Suprapubic skin (tissue), 4 donors: ENCODE measurements around the gene ABCB6. TPM values are rescaled to one million over a fixed set of nuclear protein-coding genes. Genes with fewer than 3 reads are reported as not detected.
A peak's percentile ranks its signal among the peaks of the same experiment; 100 is the strongest.

Experiments
- DNase-seq, 2 donors: peaks; one replicate each; pipeline ENCODE4 v3.0.0-alpha.2; 2019; ENCODE audit warnings: low spot score in 2 of 2
- H3K27ac ChIP-seq: fragments of 200-600 bp; sonication (generic); one replicate; pipeline ENCODE4 v1.5.1; 2019
- H3K27me3 ChIP-seq: fragments of 200-600 bp; sonication (generic); one replicate; pipeline ENCODE4 v1.5.1; 2019
- H3K36me3 ChIP-seq: fragments of 200-600 bp; sonication (generic); one replicate; pipeline ENCODE4 v1.5.1; 2019
- H3K4me1 ChIP-seq: fragments of 200-600 bp; sonication (generic); one replicate; pipeline ENCODE4 v1.5.1; 2019
- H3K4me3 ChIP-seq: fragments of 200-600 bp; sonication (generic); one replicate; pipeline ENCODE4 v1.5.1; 2019; ENCODE audit warnings: mild to moderate bottlenecking
- H3K9me3 ChIP-seq: fragments of 200-600 bp; sonication (generic); one replicate; pipeline ENCODE4 v1.5.1; 2019
- CTCF ChIP-seq, 2 donors: fragments of 200-600 bp in 1 of 2; fragments of 450-650 bp in 1 of 2; sonication (generic) in 1 of 2; IDR thresholded peaks; one replicate each; pipeline ENCODE4 v1.5.1; 2016 to 2019; ENCODE audit warnings: antibody characterized with exemption in 2 of 2, mild to moderate bottlenecking in 1 of 2, moderate library complexity in 1 of 2
- EP300 ChIP-seq: sonication (generic); formaldehyde crosslinking; IDR thresholded peaks from one replicate; pipeline ENCODE4 v1.6.1; 2017; ENCODE audit warnings: antibody characterized with exemption
- POLR2A ChIP-seq, 2 donors: fragments of 450-650 bp; IDR thresholded peaks; one replicate each; pipeline ENCODE4 v1.6.1; 2017; ENCODE audit warnings: antibody characterized with exemption in 2 of 2, mild to moderate bottlenecking in 2 of 2, moderate library complexity in 2 of 2
- POLR2AphosphoS5 ChIP-seq, 3 donors: sonication (generic); formaldehyde crosslinking; IDR thresholded peaks; one replicate each; pipeline ENCODE4 v1.6.1; 2017; ENCODE audit warnings: antibody characterized with exemption in 3 of 3
- WGBS: methylation state at CpG from one replicate; pipeline ENCODE4 v1.1.5; 2018; 5-methylcytosine and 5-hydroxymethylcytosine counted together
- total RNA-seq, 4 donors: library from RNA; depleted of rRNA; stranded (reverse); fragments of >200 nt; gene quantifications; one replicate each; pipeline ENCODE4 v1.1.0, GENCODE V29; 2016

ABCB6 gene
- total RNA-seq, 4 donors from 2014 or later: 16.3 to 24.0 (median 20.7) TPM

GRCh38 chr2:219177552-219178376 lies 41.0 kb downstream of the ABCB6 start, which contains the start of gene RETREG2:
Gene RETREG2, plus strand, starts transcription at chr2:219178275. Its CDS starts 78 bp downstream, at chr2:219178353.
- under 1% methylated on average over 29 of the region's 67 CpGs for WGBS
- Histone ChIP-seq H3K27me3 (no peaks in the 10 kb centered on the region), H3K27ac (peak within 1 kb of the TSS; percentile 99), H3K9me3 (no peaks in the 10 kb centered on the region), H3K4me3 (peak within 1 kb of the TSS; percentile 85), H3K36me3 (peaks cover 57% of the 10 kb centered on the region), H3K4me1 (peaks cover 39% of the 10 kb centered on the region)
- DNase-seq: peak; percentile 93 to 94
- TF ChIP-seq CTCF (IDR thresholded peaks at IDR 0.05): peak in 1 of 2 donors; percentile 59
- TF ChIP-seq POLR2A (IDR thresholded peaks at IDR 0.05): peak; percentile 66 to 94
- TF ChIP-seq EP300: peak; percentile 20
- peak; percentile 84 to 93 (median 91) for TF ChIP-seq POLR2AphosphoS5 (IDR thresholded peaks at IDR 0.05)

- TF ChIP-seq EP300: no peak
- no peak for TF ChIP-seq CTCF (IDR thresholded peaks at IDR 0.05)
- TF ChIP-seq POLR2AphosphoS5 (IDR thresholded peaks at IDR 0.05): peak; percentile 81 to 94 (median 82)
- peak; percentile 83 to 88 for TF ChIP-seq POLR2A (IDR thresholded peaks at IDR 0.05)
- 1% methylated on average over 38 of the region's 69 CpGs for WGBS
- H3K27ac ChIP-seq: peak within 1 kb of the TSS; percentile 99
- no peaks in the 10 kb centered on the region for H3K9me3 ChIP-seq
- H3K27me3 ChIP-seq: no peaks in the 10 kb centered on the region
- H3K36me3 ChIP-seq: peaks cover 56% of the 10 kb centered on the region
- H3K4me1 ChIP-seq: peaks cover 39% of the 10 kb centered on the region
- H3K4me3 ChIP-seq: peak within 1 kb of the TSS; percentile 85
- peak; percentile 92 to 93 for DNase-seq
Observed at GRCh38 chr2:219176818-219177551, 41.8 kb downstream of the ABCB6 start, which contains the start of gene CNPPD1. Gene CNPPD1, minus strand, starts transcription at chr2:219176925. Its CDS starts 97 bp downstream, at chr2:219176828.

- peaks cover 45% of the 10 kb centered on the region for H3K4me1 ChIP-seq
- H3K27ac ChIP-seq: peak overlapping the region; percentile 99
- 2% methylated on average over 30 of the region's 45 CpGs for WGBS
- H3K27me3 ChIP-seq: no peaks in the 10 kb centered on the region
- peaks cover 51% of the 10 kb centered on the region for H3K36me3 ChIP-seq
- H3K9me3 ChIP-seq: no peaks in the 10 kb centered on the region
- TF ChIP-seq EP300 (no peak), POLR2AphosphoS5 (IDR thresholded peaks at IDR 0.05) (no peak), POLR2A (IDR thresholded peaks at IDR 0.05) (no peak), CTCF (IDR thresholded peaks at IDR 0.05) (no peak)
- peak overlapping the region; percentile 85 for H3K4me3 ChIP-seq
- peak in 1 of 2 donors; percentile 78 for DNase-seq
Observed at GRCh38 chr2:219175928-219176817, 42.6 kb downstream of the ABCB6 start.

GRCh38 chr2:219175486-219175885 lies 43.3 kb downstream of the ABCB6 start:
- peak overlapping the region; percentile 85 for H3K4me3 ChIP-seq

More at GRCh38 chr2:219175486-219175885, 43.3 kb downstream of the ABCB6 start:
- H3K27ac ChIP-seq: no peak overlapping the region
- TF ChIP-seq POLR2AphosphoS5 (IDR thresholded peaks at IDR 0.05): no peak
- no peak for TF ChIP-seq EP300
- TF ChIP-seq POLR2A (IDR thresholded peaks at IDR 0.05): no peak
- TF ChIP-seq CTCF (IDR thresholded peaks at IDR 0.05): no peak
- peak in 1 of 2 donors; percentile 35 for DNase-seq
- 78% methylated on average over 7 of the region's 7 CpGs for WGBS
- H3K36me3 ChIP-seq: peaks cover 44% of the 10 kb centered on the region
- H3K9me3 ChIP-seq: no peaks in the 10 kb centered on the region
- H3K4me1 ChIP-seq: peaks cover 50% of the 10 kb centered on the region
- H3K27me3 ChIP-seq: no peaks in the 10 kb centered on the region
